Neural cell (in vitro differentiated cells): ENCODE data around the gene SPINK6. TPM values are rescaled to one million over a fixed set of nuclear protein-coding genes. Genes with fewer than 3 reads are reported as not detected.

ENCODE experiments used
- H2AFZ ChIP-seq: fragments of 200-600, 300-800 bp; sonication (generic), shearing (Covaris generic); 2 replicates; pipeline ENCODE4 v1.6.0; 2014; ENCODE audit warnings: low read depth, mild to moderate bottlenecking, antibody characterized with exemption, low read length, moderate library complexity
- H3F3A ChIP-seq: fragments of 200-600 bp; shearing (Covaris generic); 2 replicates; pipeline ENCODE4 v1.6.1; 2016; ENCODE audit warnings: mild to moderate bottlenecking, moderate library complexity, mixed read lengths, antibody characterized with exemption, low read length; ENCODE audit not compliant: insufficient read depth, poor library complexity, severe bottlenecking
- H3K27ac ChIP-seq: fragments of 200-600, 300-800 bp; sonication (generic), shearing (Covaris generic); 2 replicates; pipeline ENCODE4 v1.5.1; 2014; ENCODE audit warnings: mild to moderate bottlenecking, low read length, moderate library complexity
- H3K27me3 ChIP-seq: fragments of 300-800, 200-600 bp; sonication (generic), shearing (Covaris generic); 2 replicates; pipeline ENCODE4 v1.6.0; 2014; ENCODE audit warnings: mild to moderate bottlenecking, low read depth, low read length, moderate library complexity; ENCODE audit not compliant: insufficient read depth
- H3K36me3 ChIP-seq: fragments of 300-800, 200-600 bp; sonication (generic), shearing (Covaris generic); 2 replicates; pipeline ENCODE4 v1.5.1; 2014; ENCODE audit warnings: mild to moderate bottlenecking, antibody characterized with exemption, low read length, moderate library complexity; ENCODE audit not compliant: insufficient read depth
- H3K4me2 ChIP-seq: fragments of 300-800, 200-600 bp; sonication (generic), shearing (Covaris generic); 2 replicates; pipeline ENCODE4 v1.6.0; 2014; ENCODE audit warnings: mild to moderate bottlenecking, low read length
- H3K4me3 ChIP-seq: fragments of 300-800, 200-600 bp; sonication (generic), shearing (Covaris generic); 2 replicates; pipeline ENCODE4 v1.5.1; 2014; ENCODE audit warnings: mild to moderate bottlenecking, low read length, moderate library complexity
- H3K79me2 ChIP-seq: fragments of 200-600 bp; shearing (Covaris generic); replicated peaks from 2 replicates; pipeline ENCODE4 v1.6.0; 2014; ENCODE audit warnings: mild to moderate bottlenecking, low read length, moderate library complexity; ENCODE audit not compliant: insufficient read depth
- H3K9ac ChIP-seq: fragments of 300-800, 200-600 bp; sonication (generic), shearing (Covaris generic); 2 replicates; pipeline ENCODE4 v1.6.1; 2016; ENCODE audit warnings: mild to moderate bottlenecking, low read length, mixed read lengths
- H3K9me2 ChIP-seq: fragments of 200-600 bp; shearing (Covaris generic); 2 replicates; pipeline ENCODE4 v1.6.1; 2016; ENCODE audit warnings: mild to moderate bottlenecking, low read length, mixed read lengths; ENCODE audit not compliant: insufficient read depth
- H3K9me3 ChIP-seq: fragments of 200-600, 300-800 bp; sonication (generic), shearing (Covaris generic); 2 replicates; pipeline ENCODE4 v1.6.1; 2016; ENCODE audit warnings: mild to moderate bottlenecking, mixed run types, low read length, moderate library complexity, mixed read lengths
- H4K20me1 ChIP-seq: fragments of 200-600 bp; shearing (Covaris generic); 2 replicates; pipeline ENCODE4 v1.6.1; 2016; ENCODE audit warnings: mild to moderate bottlenecking, mixed run types; ENCODE audit not compliant: insufficient read depth
- EP300 ChIP-seq: fragments of 450-650 bp; conservative IDR thresholded peaks from 2 replicates; pipeline ENCODE4 v1.6.1; 2014; ENCODE audit warnings: antibody characterized with exemption, mild to moderate bottlenecking, moderate library complexity; ENCODE audit not compliant: poor library complexity, severe bottlenecking
- EZH2 ChIP-seq: fragments of 200-600, 300-800 bp; shearing (Covaris generic), sonication (generic); IDR thresholded peaks from 2 replicates; pipeline ENCODE4 v1.6.1; 2014; ENCODE audit warnings: antibody characterized with exemption, low read length, borderline replicate concordance, mild to moderate bottlenecking; ENCODE audit not compliant: insufficient read depth, poor library complexity, severe bottlenecking
- MXI1 ChIP-seq: fragments of 450-650 bp; conservative IDR thresholded peaks from 2 replicates; pipeline ENCODE4 v1.6.1; 2014; ENCODE audit warnings: antibody characterized with exemption, mild to moderate bottlenecking; ENCODE audit not compliant: poor library complexity, severe bottlenecking
- POLR2AphosphoS5 ChIP-seq: IDR thresholded peaks from 2 replicates; pipeline ENCODE4 v1.6.1; 2012
- RAD21 ChIP-seq: fragments of 450-650 bp; conservative IDR thresholded peaks from 2 replicates; pipeline ENCODE4 v1.6.1; 2014; ENCODE audit warnings: antibody characterized with exemption, mild to moderate bottlenecking, moderate library complexity
- SMC3 ChIP-seq: fragments of 450-650 bp; conservative IDR thresholded peaks from 2 replicates; pipeline ENCODE4 v1.6.1; 2014; ENCODE audit warnings: antibody characterized with exemption, mild to moderate bottlenecking, moderate library complexity; ENCODE audit not compliant: poor library complexity
- TAF1 ChIP-seq: IDR thresholded peaks from 2 replicates; pipeline ENCODE4 v1.6.1; 2012; ENCODE audit warnings: low read depth
- polyA minus RNA-seq: library from RNA; depleted of rRNA, polyadenylated mRNA; stranded (reverse); fragments of >200 nt; gene quantifications from 2 replicates; pipeline ENCODE4 v1.2.3, GENCODE V29; 2014
- polyA plus RNA-seq: library from polyadenylated mRNA; depleted of rRNA; stranded (reverse); fragments of >200 nt; gene quantifications from 2 replicates; pipeline ENCODE4 v1.2.3, GENCODE V29; 2014
- TF ChIP-seq, protein P1 (sequence below): fragments of 450-650 bp; IDR thresholded peaks from 2 replicates; pipeline ENCODE4 v1.5.1; 2014; ENCODE audit warnings: antibody characterized with exemption, mild to moderate bottlenecking, moderate library complexity; ENCODE audit not compliant: poor library complexity, severe bottlenecking
- TF ChIP-seq, protein P2 (sequence below): IDR thresholded peaks from 2 replicates; pipeline ENCODE4 v1.6.1; 2012; ENCODE audit warnings: borderline replicate concordance

The SPINK6 gene, protein sequence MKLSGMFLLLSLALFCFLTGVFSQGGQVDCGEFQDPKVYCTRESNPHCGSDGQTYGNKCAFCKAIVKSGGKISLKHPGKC
- not detected in 2 replicates for polyA plus RNA-seq
- not detected in 2 replicates for polyA minus RNA-seq

DNA sequence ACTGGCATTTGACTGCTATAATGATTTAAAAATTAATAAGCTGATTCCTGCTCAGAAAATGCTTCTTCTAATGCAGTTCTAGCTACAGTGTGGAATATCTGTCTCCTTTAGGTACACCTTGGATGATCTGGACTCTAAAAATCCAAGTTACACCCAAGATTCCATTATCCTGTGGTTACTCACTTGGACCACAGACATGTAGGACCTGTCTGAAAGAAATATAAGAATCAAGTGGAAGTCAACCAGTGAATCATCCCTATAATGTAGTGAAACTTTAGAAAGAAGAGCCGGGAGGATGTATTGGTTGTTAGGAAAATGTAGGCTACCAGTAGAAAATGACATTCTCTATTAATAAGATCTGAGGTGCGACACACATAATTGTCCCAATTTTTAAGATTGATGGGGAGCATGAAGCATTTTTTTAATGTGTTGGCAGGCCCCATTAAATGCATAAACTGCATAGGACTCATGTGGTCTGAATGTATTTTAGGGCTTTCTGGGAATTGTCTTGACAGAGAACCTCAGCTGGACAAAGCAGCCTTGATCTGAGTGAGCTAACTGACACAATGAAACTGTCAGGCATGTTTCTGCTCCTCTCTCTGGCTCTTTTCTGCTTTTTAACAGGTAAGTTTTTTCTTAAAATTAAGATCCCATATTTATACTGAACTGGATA is at the start of gene SPINK6:
SPINK6 (plus strand) TSS at position 512 of the 673 bp plus-strand sequence; CDS start at position 567, 55 bp downstream.
- H3F3A ChIP-seq = no peaks in the 10 kb centered on the region
- H3K79me2 ChIP-seq = no peaks in the 10 kb centered on the region
- no peak within 1 kb of the TSS for H3K4me3 ChIP-seq
- H4K20me1 ChIP-seq = no peaks in the 10 kb centered on the region
- H3K9me2 ChIP-seq = no peaks in the 10 kb centered on the region
- no peaks in the 10 kb centered on the region for H3K36me3 ChIP-seq
- H3K27me3 ChIP-seq = no peaks in the 10 kb centered on the region
- no peaks in the 10 kb centered on the region for H3K9me3 ChIP-seq
- H3K27ac ChIP-seq = no peak within 1 kb of the TSS
- no peak within 1 kb of the TSS for H2AFZ ChIP-seq
- no peak within 1 kb of the TSS for H3K9ac ChIP-seq
- no peak within 1 kb of the TSS for H3K4me2 ChIP-seq
- no peak for TF ChIP-seq SMC3
- no peak for TF ChIP-seq RAD21
- no peak for TF ChIP-seq MXI1
- TF ChIP-seq, protein P1, sequence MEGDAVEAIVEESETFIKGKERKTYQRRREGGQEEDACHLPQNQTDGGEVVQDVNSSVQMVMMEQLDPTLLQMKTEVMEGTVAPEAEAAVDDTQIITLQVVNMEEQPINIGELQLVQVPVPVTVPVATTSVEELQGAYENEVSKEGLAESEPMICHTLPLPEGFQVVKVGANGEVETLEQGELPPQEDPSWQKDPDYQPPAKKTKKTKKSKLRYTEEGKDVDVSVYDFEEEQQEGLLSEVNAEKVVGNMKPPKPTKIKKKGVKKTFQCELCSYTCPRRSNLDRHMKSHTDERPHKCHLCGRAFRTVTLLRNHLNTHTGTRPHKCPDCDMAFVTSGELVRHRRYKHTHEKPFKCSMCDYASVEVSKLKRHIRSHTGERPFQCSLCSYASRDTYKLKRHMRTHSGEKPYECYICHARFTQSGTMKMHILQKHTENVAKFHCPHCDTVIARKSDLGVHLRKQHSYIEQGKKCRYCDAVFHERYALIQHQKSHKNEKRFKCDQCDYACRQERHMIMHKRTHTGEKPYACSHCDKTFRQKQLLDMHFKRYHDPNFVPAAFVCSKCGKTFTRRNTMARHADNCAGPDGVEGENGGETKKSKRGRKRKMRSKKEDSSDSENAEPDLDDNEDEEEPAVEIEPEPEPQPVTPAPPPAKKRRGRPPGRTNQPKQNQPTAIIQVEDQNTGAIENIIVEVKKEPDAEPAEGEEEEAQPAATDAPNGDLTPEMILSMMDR = no peak
- no peak for TF ChIP-seq EZH2
- TF ChIP-seq EP300 = no peak
- TF ChIP-seq POLR2AphosphoS5 = no peak
- no peak for TF ChIP-seq TAF1
- TF ChIP-seq, protein P2, sequence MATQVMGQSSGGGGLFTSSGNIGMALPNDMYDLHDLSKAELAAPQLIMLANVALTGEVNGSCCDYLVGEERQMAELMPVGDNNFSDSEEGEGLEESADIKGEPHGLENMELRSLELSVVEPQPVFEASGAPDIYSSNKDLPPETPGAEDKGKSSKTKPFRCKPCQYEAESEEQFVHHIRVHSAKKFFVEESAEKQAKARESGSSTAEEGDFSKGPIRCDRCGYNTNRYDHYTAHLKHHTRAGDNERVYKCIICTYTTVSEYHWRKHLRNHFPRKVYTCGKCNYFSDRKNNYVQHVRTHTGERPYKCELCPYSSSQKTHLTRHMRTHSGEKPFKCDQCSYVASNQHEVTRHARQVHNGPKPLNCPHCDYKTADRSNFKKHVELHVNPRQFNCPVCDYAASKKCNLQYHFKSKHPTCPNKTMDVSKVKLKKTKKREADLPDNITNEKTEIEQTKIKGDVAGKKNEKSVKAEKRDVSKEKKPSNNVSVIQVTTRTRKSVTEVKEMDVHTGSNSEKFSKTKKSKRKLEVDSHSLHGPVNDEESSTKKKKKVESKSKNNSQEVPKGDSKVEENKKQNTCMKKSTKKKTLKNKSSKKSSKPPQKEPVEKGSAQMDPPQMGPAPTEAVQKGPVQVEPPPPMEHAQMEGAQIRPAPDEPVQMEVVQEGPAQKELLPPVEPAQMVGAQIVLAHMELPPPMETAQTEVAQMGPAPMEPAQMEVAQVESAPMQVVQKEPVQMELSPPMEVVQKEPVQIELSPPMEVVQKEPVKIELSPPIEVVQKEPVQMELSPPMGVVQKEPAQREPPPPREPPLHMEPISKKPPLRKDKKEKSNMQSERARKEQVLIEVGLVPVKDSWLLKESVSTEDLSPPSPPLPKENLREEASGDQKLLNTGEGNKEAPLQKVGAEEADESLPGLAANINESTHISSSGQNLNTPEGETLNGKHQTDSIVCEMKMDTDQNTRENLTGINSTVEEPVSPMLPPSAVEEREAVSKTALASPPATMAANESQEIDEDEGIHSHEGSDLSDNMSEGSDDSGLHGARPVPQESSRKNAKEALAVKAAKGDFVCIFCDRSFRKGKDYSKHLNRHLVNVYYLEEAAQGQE = no peak

DNA sequence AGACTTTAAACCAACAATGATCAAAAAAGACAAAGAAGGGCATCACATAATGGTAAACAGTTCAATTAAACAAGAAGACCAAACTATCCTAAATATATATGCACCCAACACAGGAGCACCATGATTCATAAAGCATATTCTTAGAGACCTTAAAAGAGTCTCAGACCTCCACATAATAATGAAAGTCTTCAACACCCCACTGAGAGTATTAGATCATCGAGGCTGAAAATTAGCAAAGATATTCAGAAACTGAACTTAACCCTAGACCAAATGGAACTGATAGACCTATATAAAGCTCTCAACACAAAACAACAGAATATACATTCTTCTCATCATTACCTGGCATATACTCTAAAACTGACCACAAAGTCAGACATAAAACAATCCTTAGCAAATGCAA is 46.2 kb upstream of the SPINK6 start:
- peaks cover 3% of the 10 kb centered on the region for H3K9me3 ChIP-seq
- no peaks in the 10 kb centered on the region for H3K36me3 ChIP-seq
- no peaks in the 10 kb centered on the region for H3K9me2 ChIP-seq
- H4K20me1 ChIP-seq = no peaks in the 10 kb centered on the region
- H3K9ac ChIP-seq = no peak overlapping the region
- no peak overlapping the region for H2AFZ ChIP-seq
- no peaks in the 10 kb centered on the region for H3K27me3 ChIP-seq
- H3K27ac ChIP-seq = no peak overlapping the region
- no peak overlapping the region for H3K4me2 ChIP-seq
- H3K4me3 ChIP-seq = no peak overlapping the region
- H3F3A ChIP-seq = no peaks in the 10 kb centered on the region
- H3K79me2 ChIP-seq = no peaks in the 10 kb centered on the region
- TF ChIP-seq, protein P2 = no peak
- TF ChIP-seq EZH2 (no peak), SMC3 (no peak), TAF1 (no peak), POLR2AphosphoS5 (no peak), RAD21 (no peak), MXI1 (no peak), EP300 (no peak)
- TF ChIP-seq, protein P1 = no peak
